Medulla oblongata (tissue), 1 donor: ENCODE results near the gene SEMA3C.
A peak's percentile ranks its signal among the peaks of the same experiment; 100 is the strongest.
"Not testable (repeated sequence)": the region's sequence is repeated elsewhere in the genome, so short reads cannot be mapped to it uniquely, and the experiment has no call there.

Experiments
- DNase-seq: peaks from one replicate; pipeline ENCODE4 v3.0.0-alpha.2; 2015; ENCODE audit errors: extremely low spot score

The SEMA3C gene

DNA sequence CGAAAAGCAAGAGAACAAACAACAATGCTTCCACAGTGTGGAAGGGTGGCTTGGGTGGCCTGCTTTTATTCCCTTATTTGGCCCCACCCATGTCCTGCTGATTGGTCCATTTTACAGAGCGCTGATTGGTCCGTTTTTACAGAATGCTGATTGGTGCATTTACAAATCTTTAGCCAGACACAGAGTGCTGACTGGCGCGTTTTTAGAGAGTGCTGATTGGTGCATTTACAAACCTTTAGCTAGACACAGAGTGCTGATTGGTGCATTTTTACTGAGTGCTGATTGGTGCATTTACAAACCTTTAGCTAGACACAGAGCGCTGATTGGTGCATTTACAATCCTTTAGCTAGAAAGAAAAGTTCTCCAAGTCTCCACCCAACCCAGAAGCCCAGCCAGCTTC lies 8.1 kb upstream of the SEMA3C start:
- not testable (repeated sequence) for DNase-seq

DNA sequence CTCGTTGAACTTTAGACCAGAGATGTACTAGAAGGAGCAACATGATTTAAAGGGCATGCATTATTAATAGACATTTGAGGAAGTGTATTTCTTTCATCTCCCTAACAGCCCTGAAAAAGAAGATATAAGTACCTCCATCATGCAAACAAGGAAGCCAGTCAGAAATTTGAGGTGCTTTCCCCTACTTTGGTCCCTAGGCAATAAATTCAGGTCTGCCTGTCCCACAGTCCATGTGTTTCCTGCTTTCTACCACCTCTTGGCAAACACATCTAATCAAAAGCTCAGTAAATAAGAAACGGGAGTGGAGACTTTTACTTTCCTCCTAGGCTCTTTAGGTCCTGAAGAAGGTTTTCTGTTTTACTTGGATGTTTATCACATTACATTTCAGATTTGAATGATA lies 5.2 kb upstream of the SEMA3C start:
- no peak for DNase-seq

DNA sequence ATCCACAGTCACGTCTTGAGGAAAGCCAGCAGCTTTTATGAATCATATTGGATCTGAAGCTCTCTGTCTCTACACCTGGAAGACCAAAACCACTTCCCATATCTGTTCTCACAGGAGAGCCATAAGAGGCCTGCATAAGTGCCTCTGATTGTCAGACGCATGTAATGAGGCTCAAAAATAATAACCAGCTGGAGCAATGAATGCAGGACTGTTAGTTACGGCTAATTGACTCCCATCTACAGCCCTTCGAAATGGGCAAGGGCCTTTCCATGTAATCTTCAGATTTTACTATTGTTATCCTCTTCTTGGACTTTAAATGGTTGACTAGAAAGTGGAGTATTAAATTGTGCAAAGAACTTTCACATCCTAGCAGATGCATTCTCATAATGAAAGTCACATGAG lies 4.4 kb upstream of the SEMA3C start:
- no peak for DNase-seq

DNA sequence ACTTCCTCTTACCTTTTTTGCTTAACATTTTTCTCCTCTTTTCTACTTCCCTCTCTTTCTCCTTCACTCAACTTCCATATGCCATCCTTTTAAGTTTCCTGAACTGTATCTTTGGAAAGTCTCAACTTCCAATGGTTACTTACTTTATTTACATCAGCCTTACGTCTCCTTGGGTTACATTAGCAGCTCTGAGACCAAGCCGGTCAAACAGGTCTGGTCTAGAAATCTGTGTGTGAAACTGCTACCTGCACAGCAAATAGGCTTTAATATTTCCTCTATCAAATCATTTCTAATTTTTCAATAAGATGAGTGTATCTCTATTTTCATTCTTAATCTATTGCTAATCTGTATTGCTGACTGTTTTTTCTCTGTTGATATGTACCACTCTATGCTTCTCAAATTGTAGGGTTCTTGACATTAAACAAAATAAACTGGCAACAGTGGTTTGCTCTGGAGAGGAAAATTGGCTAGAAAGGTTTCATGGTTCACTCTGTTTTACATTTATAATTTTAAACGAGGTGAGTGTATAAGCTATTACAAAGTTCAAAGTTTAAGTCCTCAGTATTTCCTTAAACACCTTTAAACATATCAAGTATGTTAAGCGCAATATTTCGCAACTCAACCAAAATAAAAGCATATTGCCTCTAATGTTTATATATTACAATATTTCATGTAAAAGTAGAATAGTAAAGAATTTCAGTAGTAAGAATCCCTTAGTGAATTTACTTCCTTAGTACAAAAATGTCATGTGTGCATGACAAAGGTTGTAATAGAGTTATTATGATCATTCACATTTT lies 3.6 kb upstream of the SEMA3C start:
- no peak for DNase-seq

DNA sequence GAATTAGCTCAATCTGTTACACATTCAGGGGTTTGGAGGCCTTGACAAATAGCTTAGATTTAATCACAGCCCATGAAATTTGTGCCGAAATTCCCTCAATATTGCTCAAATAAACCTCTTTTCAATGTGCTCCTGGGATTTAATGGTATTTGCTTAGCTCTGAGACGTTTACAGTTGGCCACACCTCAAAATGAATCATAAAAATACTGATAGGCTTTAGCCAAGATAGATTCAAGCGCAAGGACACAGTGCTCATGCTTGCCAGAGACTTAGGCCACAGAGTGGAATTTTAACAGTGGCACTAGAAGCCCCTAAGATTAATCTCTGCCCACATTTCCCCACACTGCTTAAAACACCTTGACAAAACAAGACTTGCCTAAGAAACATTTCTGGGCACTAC lies 2.3 kb upstream of the SEMA3C start:
- DNase-seq = no peak

DNA sequence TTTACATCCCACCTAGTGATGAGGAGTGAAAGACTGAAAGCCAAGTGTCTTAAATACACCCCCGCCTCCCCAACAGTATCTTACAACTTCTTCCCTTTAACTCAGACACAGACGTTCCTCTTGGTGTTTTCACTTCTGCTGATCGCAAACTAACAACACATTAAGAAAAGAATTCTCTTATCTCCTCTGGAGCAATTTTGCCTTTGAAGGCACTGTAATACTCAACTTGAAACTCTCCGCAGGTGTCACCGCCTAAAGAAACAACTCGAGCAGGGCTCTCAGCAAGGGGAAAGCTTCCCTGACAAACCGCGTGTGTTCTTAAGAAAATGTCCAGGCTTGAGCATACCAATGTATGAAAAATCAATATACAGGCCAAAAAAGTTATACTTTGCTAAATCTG lies 452 bp downstream of the SEMA3C start:
- peak; percentile 57 for DNase-seq

DNA sequence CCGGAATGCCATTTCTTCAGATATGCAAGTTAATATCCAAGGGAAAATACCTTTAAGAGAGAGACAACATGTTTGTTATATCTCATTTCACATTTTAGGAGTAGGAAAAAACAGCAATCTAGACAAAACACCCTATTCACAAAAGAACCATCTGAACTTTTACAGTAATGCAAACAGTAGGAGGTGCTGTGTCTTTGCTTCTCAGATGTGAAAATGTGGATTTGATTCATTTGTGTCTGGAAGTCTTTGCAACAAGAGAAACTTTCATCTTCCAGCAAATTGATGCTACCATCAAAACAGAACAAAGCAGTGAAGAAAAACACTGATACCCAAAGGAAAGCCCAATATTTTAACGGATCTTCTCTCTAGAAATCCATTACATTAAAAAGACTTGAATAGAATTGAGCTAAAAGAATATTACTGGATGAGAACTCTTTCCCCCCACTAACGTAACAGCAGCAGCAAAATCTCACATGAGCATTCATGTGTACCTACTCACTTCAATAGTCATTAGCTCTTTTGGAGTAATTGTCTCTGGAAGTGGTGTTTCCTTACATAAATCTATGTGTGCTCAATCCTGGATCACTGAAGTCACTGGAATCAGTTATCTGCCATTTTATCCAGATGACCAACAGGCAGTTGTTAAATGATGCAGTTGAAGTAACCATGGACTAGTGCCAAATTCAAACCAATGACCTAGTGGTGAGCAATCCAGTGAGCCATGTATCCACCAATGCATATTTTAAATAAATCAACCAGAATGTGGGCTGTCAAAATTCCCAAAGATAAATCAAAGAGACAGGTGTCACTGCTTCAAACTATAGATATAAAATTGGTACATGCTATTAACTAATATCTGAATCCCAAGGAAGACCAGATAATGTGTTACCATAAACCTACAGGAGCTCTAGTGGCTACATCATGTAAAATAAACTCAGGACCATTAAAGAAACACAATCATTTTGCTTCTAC lies 1.8 kb downstream of the SEMA3C start:
- DNase-seq = peak; percentile 62

DNA sequence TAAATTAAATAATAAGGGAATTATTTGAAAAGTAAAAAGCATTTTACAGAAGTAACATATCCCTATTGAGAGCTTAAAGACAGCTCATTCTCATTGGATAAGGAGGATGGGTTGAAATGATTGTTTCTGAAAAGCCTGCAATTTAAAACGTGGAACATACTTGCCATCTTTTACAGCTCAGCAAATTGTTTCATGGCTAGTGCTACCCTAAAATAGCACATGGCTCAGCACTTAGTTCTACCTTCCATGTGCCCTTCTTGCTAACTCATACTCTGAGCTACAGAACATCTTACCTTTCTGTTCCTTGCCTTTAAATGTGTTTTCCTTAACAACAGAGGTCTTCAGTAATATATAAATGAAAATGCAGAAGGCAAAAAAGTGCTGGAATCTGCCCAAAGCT lies 8.6 kb downstream of the SEMA3C start:
- no peak for DNase-seq

DNA sequence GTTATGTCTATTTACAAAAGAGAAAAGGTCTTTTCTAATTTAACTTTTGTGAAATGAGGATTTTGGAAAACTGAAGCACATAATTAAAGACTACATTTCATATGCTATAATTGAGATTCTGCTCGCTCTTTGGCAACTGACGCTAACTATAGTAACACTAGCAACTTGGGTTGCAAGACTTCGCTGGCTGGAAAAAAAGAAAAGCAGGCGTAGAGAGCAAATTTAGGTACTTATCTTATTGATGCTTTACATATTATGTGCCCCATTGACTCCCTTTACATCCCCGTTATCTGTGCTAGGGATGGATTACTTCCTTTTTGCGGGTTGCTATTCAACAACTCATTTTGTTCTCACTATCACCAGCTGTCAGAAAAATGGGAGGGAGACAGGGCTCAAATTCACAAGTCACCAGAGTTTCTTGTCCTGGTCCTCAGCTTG lies 10.5 kb downstream of the SEMA3C start:
- no peak for DNase-seq

DNA sequence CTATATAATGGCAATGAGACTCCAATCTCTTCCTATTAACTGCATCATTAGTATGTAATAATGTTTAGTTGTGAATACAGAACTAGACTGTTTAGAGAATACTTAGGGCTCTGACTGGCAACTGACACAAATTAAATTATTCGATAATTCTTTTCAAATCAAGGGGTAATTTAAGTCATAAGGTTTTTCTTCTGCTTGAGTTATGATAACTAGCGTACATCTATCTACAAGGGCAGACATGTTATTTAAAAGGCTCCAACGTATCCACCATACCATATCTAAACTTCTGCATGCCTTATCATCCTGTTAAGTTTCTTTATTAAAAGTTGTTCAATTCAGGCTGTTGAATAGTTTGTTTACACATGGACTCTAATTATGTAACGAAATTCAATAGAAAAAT lies 11.2 kb downstream of the SEMA3C start:
- DNase-seq = no peak

DNA sequence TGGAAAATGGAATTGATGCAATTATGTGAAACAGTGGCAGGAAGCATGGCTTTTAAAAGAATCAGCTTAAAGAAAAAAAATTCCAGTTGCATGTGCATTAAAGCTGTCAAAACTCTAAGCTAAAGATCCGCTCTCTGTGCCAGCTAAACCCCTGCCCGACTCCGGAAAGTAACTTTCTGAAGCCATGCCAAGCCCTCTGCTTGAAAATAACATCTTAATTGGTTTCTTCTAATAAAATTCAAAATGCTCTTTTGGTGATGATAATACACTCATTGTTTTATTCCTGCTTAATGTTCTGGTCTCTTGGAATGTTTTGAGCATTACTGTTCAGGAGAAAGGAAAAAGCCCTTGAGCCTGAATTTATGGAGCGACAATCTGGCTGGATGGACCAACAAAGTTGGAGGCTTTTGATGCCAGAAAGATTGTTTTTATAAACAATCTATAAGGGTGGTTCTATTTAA lies 11.7 kb downstream of the SEMA3C start:
- DNase-seq = no peak

DNA sequence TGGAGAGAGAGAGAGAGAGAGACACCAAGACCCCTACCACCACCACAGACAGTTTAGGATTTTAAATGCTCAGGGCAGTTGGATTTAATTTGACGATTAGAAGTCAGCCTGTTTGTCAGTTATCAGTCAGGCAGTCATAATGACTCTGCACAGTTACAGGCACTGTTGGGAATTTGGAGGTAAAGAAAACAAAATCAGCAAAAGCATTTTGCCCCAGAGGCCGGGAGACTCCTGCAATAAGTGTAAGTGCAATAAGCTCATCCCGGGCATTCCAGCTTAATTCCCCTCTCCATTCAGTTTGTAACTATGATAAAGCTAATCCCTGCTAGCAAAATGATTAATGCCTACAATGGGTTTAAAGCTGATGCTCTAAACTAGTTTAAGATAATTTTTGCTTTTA lies 13.5 kb downstream of the SEMA3C start:
- no peak for DNase-seq

DNA sequence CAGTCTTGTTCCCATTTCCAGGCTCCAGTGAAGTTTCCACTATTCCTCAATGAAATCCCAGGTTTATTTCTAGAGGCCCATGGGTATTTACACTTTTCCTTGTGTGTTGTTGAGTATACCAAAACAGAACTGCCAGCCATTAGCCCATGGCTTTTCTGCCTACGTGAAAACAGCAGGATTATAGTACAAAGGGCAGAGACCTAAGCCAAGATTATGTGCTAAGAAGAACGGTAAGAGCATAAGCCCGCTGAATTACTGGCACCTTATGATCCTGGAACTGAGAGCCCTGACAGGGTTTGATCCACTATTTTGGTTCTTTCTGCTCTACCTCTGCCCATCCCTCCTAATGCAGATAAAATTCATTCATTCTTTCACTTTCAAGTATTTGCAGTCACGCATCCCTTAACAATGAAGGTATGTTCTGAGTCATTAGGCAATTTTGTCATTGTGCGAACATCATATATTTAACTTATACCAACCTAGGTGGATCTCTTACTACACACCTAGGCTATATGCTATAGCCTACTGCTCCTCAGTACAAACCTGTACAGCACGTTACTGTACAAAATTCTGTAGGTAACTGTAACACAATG lies 16.0 kb downstream of the SEMA3C start:
- DNase-seq = peak; percentile 1

DNA sequence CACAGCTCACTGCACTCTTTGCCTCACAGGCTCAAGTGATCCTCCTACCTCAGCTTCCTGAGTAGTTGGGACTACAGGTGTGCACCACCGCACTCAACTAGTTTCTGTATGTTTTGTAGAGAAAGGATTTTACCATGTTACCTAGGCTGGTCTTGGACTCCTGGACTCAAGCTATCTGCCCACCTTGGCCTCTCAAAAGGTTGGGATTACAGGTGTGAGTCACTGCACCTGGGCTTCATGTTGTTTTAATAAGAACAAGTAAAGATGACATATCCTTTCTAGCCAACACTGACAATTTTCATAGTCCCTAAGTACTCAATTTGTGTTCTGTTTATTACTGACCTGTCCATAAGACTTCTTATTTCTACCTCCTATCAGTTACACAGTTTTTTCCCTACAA lies 16.8 kb downstream of the SEMA3C start:
- DNase-seq = no peak

DNA sequence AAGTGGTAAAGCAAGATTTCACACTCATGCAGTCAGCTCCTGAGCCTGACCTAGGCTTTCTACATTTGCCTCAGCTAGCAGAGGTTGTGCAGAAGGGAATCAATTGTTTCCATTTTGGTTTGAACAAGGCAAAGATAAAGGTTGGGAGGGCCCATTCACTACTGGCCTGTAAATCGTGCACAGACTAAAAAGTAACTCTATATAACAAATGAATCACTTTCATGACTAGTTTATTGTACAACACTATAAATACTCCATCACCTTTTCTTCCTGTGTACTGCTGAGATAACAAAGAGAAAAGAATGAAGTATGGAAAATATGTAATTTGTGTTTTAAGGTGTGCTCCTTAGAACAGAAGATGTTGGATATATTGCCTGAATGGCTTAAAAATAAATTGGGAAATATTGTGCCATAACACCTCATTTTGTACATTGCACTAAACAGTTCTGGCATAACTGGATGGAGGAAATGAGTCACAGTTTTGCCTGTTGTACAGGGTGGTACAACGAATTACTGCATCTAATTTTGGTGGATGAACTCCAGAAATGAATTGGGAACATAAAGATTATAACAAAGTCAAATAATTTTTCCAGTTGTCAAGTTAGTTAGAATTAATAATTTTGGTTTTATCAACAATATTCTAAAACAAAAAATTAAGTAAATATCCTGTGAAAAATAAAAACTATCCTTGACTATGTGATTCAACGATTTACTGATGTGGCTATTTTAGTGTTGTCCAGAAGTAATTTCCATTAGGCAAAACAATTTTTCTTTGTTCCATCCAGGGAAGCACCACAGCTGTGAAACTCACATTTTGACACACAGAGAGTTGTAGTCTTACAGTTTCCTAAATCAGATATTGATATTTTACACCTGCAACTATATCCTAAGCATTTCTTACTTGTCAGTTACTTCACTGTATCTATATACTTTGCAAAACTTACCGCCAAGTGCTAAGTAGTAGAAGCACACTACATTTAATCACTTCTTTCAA lies 18.0 kb downstream of the SEMA3C start:
- DNase-seq = peak; percentile 51

DNA sequence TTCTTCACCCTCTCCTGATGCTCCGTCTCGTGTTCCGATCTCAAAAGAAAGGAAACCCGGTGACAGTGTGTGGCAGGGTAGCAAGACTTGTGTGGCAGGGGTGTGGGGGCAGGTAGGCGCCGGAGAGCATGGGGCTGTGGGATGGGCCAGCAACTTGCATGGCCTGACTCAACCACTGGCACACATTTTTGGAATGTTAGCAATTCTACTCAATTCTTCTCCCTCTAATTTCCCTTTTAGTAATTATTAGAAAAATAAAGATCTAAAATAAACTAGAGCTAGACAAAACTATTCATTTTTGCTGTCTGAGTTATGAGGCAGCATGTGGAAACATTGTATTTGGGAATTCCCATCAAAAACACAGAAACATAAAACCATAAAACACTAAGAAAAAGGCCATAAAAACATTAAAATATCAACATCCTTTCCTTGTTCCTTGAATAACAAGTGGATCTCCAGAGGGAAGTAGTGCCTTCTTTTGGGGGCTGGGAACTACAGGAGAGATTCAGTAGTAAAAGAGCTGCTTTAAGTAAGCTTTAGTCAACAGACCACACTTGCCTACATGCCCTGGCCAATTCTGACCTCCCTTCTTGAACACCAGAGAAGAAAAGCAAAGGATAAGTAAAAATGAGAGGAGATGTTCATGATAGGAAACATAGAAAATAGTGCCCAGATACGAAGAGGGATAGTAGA lies 21.8 kb downstream of the SEMA3C start:
- DNase-seq = no peak

DNA sequence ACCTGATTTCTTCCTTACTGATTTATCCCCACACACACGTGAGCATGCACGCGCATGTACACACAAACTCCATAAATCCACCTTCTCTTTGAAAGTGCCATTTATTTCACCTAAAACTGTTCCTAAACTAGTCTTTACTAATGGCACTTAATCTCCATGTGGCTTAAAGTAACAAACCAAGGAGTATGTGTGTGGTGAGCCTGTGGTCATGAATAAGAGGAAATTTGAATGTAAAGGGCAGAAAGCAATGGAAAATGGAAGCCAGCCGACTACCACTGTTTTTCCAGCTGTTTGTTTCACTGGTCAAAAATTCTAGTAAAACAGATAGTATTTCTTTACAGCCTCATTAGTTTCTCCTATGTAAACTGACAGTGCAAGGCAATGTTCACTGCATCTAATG lies 23.8 kb downstream of the SEMA3C start:
- DNase-seq = no peak

DNA sequence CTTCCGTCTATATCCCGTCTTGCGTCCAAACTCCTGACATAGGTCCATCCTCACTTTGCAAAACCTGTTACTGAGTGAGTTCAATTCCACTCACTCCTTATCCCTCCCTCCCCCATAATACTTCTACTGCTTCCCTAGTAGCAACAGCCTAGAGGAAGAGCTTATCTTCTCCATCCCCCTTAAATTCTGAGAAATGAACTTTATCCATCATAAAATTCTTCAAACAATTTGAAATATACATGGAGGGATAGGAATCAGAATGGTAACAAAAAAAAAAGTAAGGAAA lies 27.6 kb downstream of the SEMA3C start:
- DNase-seq = no peak

DNA sequence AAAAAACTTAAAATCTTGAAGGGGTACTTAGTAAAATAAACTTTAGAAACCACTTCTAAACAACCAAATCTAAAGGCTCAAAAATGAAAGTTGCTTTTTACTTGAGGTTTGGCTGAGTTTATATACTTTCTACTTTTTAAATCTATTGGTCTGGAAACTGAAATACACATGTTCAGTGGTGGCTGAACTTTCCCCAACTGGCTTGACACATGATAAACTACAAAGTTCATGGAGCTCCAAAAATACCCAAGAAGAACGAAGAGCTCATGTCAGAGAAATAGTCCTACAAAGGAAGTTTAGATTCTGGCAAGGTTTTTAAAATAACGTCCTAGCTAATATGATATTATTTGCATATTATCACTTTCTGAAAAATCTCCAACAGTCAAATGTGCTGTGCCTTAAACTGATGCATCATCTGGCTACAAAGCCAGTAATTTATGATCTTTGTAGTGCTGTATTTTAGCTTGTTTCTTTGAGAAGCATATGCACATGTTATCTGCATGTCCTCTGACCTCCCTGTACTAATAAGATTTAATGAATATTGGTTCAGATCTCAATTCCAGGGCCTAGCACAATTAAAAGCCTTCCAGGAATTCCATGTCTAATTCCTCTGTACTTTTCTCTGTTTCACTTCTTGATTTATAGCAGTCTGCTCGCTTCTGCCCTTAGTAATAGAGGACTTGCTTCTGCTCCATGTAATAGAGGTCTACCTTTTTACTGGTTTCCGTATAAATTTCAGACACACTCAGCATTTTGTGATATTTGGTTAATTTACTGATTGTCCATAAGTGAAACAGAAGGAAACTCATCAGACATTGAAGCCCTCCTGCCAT lies 28.2 kb downstream of the SEMA3C start:
- no peak for DNase-seq

DNA sequence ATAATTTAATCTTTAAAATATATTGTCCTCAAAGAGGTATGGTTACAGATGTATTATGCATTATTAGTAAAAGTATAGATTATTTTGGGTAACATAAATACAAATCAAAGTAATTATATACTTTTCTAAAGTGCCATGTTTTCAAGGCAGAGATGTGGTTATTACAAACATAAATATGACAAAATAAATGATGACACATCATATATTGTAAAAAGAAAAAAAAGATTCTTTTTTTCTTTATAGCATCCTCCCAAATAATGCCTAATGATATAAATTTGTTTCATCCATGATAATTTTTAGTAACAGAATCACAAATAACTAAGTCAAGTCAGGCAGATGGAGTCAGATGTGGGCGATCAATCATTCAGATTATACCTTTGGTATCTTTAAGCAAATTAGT lies 29.3 kb downstream of the SEMA3C start:
- no peak for DNase-seq
